ENCODE results near the gene NR3C2.
"Not testable (repeated sequence)": the region's sequence is repeated elsewhere in the genome, so short reads cannot be mapped to it uniquely, and the experiment has no call there.

The NR3C2 gene

DNA sequence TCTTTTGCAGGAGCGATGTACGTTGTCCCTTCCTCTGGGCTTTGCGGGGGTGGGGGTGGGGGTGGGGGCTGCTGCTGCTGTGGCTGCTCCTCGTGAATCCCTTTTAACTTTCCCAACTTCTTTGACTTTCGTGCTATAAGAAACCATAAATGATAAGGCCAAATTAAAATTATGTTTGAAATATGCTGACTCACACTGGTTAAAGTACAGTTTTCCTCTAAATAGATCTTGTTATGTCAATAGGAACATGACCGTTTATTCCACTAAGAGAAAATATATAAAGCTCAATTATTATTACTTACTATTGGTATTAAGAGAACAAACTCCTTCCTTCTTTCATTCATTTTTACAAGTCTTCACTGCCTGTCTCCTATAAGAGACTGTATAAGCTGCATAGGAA, 287.4 kb downstream of the NR3C2 start:
- no peak for DNase-seq

- no peak for DNase-seq
These were observed 289.2 kb downstream of the NR3C2 start for GRCh38 chr4:148152868-148153625.

DNA sequence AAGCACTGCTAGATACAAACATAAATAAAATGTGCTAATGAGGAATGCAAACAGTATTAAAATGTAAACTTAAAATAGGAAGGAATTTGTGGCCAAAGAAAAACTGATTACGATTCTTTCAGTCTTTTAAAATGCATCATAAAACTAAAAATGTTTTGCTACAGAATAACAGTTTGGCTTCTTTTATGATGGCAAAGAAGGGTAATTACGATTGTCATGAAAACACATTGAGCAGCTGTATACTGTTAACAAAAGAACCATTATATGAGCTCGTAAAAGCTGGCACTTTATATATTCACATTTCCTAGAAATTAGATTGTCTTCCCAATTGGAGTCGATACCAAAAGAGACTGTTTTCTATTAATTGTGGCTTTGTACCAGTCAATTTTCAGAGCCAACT, 290.4 kb downstream of the NR3C2 start:
- peak; percentile 2 for DNase-seq

DNA sequence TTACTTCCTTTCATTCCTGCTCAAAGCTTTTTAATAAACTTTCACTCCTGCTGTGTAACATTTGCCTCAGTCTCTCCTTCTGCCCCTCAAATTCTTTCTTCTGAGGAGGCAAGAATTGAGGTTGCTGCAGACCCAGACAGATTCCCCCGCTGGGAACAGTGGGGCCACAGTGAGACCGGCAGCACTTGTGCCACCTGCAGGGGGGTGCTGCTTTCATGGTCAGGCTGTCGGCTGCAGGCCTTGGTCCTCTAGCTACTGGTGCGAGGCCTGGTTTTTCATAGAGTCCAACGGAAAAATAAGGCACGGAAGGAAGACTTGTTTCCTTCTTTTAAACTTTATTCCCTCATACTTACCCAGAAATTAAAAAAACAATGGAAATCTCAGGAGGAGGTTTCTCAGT, 296.7 kb downstream of the NR3C2 start:
- DNase-seq = no peak

DNA sequence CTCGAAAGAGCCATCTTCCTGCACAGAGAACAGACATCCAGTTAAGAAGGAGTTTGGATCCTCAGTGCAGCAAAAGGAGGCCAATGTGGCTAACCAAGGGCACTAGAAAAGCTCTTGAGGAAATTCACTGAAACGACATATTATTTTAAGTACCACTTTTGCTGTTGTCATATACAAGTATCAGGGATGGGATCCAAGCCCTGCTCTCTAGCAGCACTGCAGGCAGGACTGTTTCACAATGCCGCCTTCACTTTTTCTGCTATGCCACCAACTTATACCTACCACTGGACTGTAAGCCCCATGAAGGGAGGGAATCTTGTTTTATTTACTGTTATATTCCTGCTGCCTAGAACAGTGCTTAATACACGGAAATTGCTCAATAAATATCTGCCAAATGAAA, 299.0 kb downstream of the NR3C2 start:
- DNase-seq = no peak

DNA sequence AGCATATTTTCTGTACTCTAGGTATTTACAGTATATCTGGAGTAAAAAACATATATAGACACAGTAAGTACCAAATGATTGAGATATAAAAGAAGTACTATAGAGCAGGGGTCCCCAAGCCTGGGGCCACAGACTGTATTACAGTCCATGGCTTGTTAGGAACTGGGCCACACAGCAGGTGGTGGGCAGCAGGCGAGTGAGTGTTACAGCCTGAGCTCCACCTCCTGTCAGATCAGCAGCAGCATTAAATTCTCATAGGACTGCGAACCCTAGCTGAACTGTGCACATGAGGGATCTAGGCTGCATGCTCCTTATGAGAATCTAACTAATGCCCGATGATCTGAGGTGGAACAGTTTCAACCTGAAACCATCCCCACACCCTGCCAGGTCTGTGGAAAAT, 300.7 kb downstream of the NR3C2 start:
- no peak for DNase-seq

DNA sequence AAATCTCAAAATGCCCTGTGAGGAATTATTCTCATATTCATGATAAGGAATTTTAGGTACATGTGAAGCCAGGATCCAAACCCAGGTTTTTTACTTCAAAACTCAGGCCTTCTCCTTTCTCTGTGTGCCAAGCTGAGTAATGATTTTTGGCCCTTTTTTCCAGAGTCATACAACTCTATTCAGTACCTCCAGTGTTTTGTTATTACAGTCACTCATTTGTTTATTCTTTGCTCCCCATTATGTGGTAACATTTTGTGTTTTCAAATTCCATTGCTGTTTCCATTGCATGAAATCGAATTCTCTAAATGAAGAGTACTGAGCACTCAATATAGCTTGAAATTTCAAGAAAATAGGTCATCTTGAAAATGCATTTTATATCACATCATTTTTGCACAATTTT, 315.4 kb downstream of the NR3C2 start:
- no peak for DNase-seq

DNA sequence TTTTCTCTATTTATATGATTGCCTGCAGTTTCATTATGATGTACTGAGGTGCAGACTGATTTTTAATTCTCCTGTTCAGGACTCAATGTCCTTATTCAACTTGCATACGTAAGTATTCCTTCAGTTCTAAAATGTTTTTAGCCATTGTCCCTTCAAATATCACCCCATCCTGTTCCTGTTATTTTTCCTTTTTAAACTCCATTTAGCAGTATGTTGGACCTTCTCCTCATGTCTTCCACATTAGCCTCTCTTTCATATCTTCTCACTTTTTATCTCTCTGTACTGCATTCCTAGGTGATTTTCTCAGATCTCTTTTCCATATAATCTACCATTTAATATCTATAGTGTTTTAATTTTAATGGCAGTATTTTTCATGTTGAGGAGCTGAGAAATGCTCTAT, 317.7 kb downstream of the NR3C2 start:
- no peak for DNase-seq

- not testable (repeated sequence) for DNase-seq
These were observed 319.1 kb downstream of the NR3C2 start for GRCh38 chr4:148123161-148123560.

DNA sequence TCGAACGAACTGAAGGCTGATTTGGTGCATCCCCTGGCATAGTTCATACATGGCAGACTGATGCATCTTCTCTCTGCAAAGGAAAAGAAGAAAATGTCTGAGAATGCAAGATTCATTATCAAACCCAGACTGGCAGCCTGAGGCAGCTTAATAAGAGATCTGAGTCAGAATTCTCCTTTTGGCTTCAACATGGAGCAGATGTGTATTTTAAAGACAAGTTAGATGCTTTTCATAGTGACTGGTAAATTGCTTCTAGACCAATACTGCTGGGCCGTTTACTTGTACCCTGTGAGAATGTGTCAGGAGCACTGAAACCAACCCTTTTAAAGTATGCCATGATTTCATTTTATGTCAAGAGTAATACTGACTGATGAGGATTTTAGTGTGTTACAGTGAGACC, 322.0 kb downstream of the NR3C2 start:
- DNase-seq = no peak

- DNase-seq = no peak
These were observed 323.6 kb downstream of the NR3C2 start for GRCh38 chr4:148118633-148119032.

DNA sequence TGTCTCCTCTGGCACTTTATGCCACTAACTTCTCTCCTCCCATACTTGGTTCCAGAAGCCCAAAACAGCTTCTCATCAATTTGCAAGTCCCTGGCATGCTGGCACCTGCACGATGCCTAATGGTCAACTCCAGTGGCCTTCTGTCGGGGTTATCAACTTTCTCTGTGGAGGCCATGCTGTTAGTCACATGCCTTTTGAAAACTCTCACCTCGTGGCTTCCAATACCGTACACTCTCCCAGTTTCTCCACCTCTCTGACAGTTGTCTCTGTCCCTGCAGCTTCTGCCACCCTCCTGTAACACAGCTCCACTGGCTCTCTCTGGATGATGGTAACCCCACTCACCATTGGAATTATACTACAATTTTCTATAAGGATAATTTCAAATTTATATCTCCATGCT, 324.0 kb downstream of the NR3C2 start:
- no peak for DNase-seq

DNA sequence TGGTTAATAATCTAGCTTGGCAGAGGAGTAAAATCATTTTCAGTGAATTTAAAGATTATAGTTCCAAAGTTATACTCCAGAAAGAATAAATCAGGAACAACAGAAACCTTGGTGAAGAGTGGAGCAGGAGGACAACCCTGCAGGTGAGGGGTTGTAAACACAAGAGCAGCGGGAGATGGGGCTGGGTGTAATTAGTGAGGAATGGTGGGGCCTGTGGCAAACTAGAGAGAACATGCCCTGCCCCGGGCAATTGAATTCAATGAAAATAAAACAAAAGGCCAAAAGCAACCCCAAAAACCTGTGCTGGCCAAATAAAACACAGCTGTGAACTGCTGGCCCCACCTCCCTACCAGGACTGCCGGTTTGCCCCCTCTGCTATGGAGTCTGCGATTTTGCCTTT, 325.2 kb downstream of the NR3C2 start:
- no peak for DNase-seq

DNA sequence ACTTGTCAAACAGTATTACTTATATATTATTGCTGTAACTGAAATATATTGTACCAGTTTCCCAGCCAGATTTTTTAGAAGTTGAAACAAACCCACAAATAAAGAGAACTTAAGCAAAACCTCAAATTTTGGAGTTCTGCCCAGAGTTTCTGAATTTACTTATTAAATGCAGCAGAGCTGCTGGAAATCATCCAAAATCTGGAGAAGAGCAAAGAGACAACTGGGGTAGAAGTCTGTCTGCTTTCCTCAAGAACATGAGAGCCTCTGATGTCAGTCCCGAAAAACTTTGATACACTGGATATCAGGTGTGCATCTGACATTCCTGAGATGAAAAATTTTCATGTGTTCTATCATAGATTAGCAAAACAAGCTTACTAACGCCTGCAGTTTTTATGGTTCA, 325.9 kb downstream of the NR3C2 start:
- DNase-seq = peak; percentile 13

DNA sequence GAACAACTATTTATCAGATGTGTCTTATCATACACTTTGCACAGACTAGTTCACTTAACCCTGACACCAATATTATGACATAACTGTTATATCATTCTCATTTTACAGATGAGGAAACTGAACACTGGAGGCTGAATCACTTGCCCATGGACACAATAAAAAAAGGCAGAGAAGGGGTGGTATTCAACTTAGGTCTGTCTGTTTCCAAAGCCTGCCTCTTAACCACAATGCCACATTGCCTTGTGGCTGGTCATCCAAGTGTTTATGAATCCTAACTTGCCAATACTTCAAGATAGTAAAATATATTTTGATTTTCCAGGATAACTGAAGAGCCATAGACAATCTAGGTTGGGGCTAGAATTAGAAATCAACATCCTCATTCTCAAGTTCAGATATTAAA, 327.8 kb downstream of the NR3C2 start:
- DNase-seq = no peak

DNA sequence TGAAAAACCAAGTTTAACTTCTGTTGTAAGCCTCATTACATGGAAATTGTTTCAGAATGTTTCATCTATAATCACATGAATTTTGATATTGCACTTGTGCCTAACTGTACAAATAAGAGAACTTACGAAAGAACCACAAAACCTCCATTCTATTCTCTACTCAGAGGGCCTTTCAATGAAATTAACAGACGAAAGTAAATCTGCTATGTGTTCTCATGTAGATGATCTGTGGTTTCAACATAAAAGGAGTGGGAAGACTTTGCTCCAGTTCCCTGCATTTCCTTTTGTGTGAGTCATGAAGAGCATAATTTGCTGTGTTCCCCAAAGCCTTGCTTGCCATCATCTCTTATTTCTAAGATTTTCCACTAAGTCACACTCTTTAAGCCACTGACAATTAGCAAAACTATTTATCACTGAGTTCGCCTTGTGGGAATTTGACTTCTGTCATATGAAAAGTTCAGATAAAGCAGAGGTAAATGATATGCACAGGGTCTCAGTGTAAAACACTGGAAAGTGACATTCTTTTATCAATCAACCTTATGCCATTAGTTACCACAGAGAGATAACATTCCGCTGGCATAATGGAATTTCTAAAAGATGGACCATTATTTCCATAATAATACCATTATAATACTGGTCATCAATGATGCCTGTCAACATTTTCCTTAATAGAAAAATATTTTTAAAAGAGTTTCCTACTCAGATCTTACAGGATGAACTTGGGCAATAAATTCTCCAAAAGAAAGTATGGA, 329.8 kb downstream of the NR3C2 start:
- DNase-seq = no peak

- DNase-seq = no peak
These were observed 332.0 kb downstream of the NR3C2 start for GRCh38 chr4:148110169-148110568.

GRCh38 chr4:148109216-148109615, 333.0 kb downstream of the NR3C2 start:
- no peak for DNase-seq

GRCh38 chr4:148108766-148109165, 333.4 kb downstream of the NR3C2 start:
- no peak for DNase-seq

DNA sequence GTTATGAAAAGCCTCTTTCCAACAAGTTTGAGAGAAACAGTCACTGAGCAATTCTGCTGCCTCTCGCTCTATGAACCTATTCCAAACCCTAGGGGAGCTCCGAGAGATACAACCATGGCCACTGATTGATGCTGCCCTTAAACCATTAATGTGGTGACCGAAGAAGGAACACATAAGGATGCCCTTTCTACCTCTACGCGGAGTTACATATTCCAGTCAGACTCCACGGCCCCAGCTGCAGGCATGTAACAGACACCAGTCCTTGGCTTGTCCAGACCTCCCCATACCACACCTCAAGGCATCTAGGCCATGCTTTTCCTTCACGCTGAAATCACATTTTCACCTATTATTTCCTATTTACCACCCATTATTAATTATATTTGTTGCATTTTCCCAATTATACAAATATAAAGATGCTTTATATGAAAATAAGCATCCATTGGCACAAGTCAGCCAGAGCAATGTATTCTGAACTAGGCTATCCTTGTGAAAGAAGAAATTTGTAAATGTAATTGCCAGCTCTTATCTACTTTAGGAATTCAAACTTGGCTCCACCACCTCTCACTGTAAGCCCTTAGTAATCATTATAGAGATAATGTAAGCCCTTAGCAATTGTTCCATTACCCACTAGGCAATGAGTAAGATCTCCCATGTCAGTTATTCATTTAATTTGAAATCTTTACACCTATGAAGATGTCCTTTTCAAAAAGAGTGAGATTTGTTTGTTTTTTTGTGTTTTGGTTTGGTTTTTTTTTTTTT, 338.4 kb downstream of the NR3C2 start:
- DNase-seq = no peak

GRCh38 chr4:148101790-148102189, 340.4 kb downstream of the NR3C2 start:
- DNase-seq = no peak

DNA sequence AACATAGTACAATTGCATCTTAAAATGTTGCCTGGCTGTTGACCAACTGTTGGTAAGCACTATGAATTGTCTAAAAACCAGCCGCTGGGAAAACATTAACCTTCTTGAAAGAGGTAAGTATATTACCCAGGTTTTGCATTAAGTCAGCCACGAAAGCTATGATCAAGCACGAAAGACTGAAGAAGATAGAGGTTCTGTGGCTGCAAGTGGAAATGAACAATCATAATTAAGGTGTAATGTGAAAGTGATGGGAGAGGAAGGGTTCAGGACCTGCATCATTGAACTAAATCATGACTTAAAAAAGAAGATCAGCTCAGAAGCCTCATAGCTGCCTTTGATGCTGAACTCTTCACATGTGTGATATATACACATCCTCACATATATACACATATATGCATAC, 341.0 kb downstream of the NR3C2 start:
- DNase-seq = no peak

GRCh38 chr4:148097801-148098200, 344.4 kb downstream of the NR3C2 start:
- no peak for DNase-seq

- no peak for DNase-seq
These were observed 346.8 kb downstream of the NR3C2 start for GRCh38 chr4:148095346-148095923.

All from NCI-H1105 (cell line).